Neural cell (in vitro differentiated cells): Measurements from ENCODE around the gene SLC51A. TPM values are rescaled to one million over a fixed set of nuclear protein-coding genes. Genes with fewer than 3 reads are reported as not detected.

ENCODE experiments used
- H2AFZ ChIP-seq: fragments of 200-600, 300-800 bp; sonication (generic), shearing (Covaris generic); 2 replicates; pipeline ENCODE4 v1.6.0; 2014; ENCODE audit warnings: low read depth, mild to moderate bottlenecking, antibody characterized with exemption, low read length, moderate library complexity
- H3F3A ChIP-seq: fragments of 200-600 bp; shearing (Covaris generic); 2 replicates; pipeline ENCODE4 v1.6.1; 2016; ENCODE audit warnings: mild to moderate bottlenecking, moderate library complexity, mixed read lengths, antibody characterized with exemption, low read length; ENCODE audit not compliant: insufficient read depth, poor library complexity, severe bottlenecking
- H3K27ac ChIP-seq: fragments of 200-600, 300-800 bp; sonication (generic), shearing (Covaris generic); 2 replicates; pipeline ENCODE4 v1.5.1; 2014; ENCODE audit warnings: mild to moderate bottlenecking, low read length, moderate library complexity
- H3K27me3 ChIP-seq: fragments of 300-800, 200-600 bp; sonication (generic), shearing (Covaris generic); 2 replicates; pipeline ENCODE4 v1.6.0; 2014; ENCODE audit warnings: mild to moderate bottlenecking, low read depth, low read length, moderate library complexity; ENCODE audit not compliant: insufficient read depth
- H3K36me3 ChIP-seq: fragments of 300-800, 200-600 bp; sonication (generic), shearing (Covaris generic); 2 replicates; pipeline ENCODE4 v1.5.1; 2014; ENCODE audit warnings: mild to moderate bottlenecking, antibody characterized with exemption, low read length, moderate library complexity; ENCODE audit not compliant: insufficient read depth
- H3K4me2 ChIP-seq: fragments of 300-800, 200-600 bp; sonication (generic), shearing (Covaris generic); 2 replicates; pipeline ENCODE4 v1.6.0; 2014; ENCODE audit warnings: mild to moderate bottlenecking, low read length
- H3K4me3 ChIP-seq: fragments of 300-800, 200-600 bp; sonication (generic), shearing (Covaris generic); 2 replicates; pipeline ENCODE4 v1.5.1; 2014; ENCODE audit warnings: mild to moderate bottlenecking, low read length, moderate library complexity
- H3K79me2 ChIP-seq: fragments of 200-600 bp; shearing (Covaris generic); replicated peaks from 2 replicates; pipeline ENCODE4 v1.6.0; 2014; ENCODE audit warnings: mild to moderate bottlenecking, low read length, moderate library complexity; ENCODE audit not compliant: insufficient read depth
- H3K9ac ChIP-seq: fragments of 300-800, 200-600 bp; sonication (generic), shearing (Covaris generic); 2 replicates; pipeline ENCODE4 v1.6.1; 2016; ENCODE audit warnings: mild to moderate bottlenecking, low read length, mixed read lengths
- H3K9me2 ChIP-seq: fragments of 200-600 bp; shearing (Covaris generic); 2 replicates; pipeline ENCODE4 v1.6.1; 2016; ENCODE audit warnings: mild to moderate bottlenecking, low read length, mixed read lengths; ENCODE audit not compliant: insufficient read depth
- H3K9me3 ChIP-seq: fragments of 200-600, 300-800 bp; sonication (generic), shearing (Covaris generic); 2 replicates; pipeline ENCODE4 v1.6.1; 2016; ENCODE audit warnings: mild to moderate bottlenecking, mixed run types, low read length, moderate library complexity, mixed read lengths
- H4K20me1 ChIP-seq: fragments of 200-600 bp; shearing (Covaris generic); 2 replicates; pipeline ENCODE4 v1.6.1; 2016; ENCODE audit warnings: mild to moderate bottlenecking, mixed run types; ENCODE audit not compliant: insufficient read depth
- CTCF ChIP-seq: fragments of 450-650 bp; IDR thresholded peaks from 2 replicates; pipeline ENCODE4 v1.5.1; 2014; ENCODE audit warnings: antibody characterized with exemption, mild to moderate bottlenecking, moderate library complexity; ENCODE audit not compliant: poor library complexity, severe bottlenecking
- EP300 ChIP-seq: fragments of 450-650 bp; conservative IDR thresholded peaks from 2 replicates; pipeline ENCODE4 v1.6.1; 2014; ENCODE audit warnings: antibody characterized with exemption, mild to moderate bottlenecking, moderate library complexity; ENCODE audit not compliant: poor library complexity, severe bottlenecking
- EZH2 ChIP-seq: fragments of 200-600, 300-800 bp; shearing (Covaris generic), sonication (generic); IDR thresholded peaks from 2 replicates; pipeline ENCODE4 v1.6.1; 2014; ENCODE audit warnings: antibody characterized with exemption, low read length, borderline replicate concordance, mild to moderate bottlenecking; ENCODE audit not compliant: insufficient read depth, poor library complexity, severe bottlenecking
- MXI1 ChIP-seq: fragments of 450-650 bp; conservative IDR thresholded peaks from 2 replicates; pipeline ENCODE4 v1.6.1; 2014; ENCODE audit warnings: antibody characterized with exemption, mild to moderate bottlenecking; ENCODE audit not compliant: poor library complexity, severe bottlenecking
- POLR2AphosphoS5 ChIP-seq: IDR thresholded peaks from 2 replicates; pipeline ENCODE4 v1.6.1; 2012
- RAD21 ChIP-seq: fragments of 450-650 bp; conservative IDR thresholded peaks from 2 replicates; pipeline ENCODE4 v1.6.1; 2014; ENCODE audit warnings: antibody characterized with exemption, mild to moderate bottlenecking, moderate library complexity
- REST ChIP-seq: IDR thresholded peaks from 2 replicates; pipeline ENCODE4 v1.6.1; 2012; ENCODE audit warnings: borderline replicate concordance
- SMC3 ChIP-seq: fragments of 450-650 bp; conservative IDR thresholded peaks from 2 replicates; pipeline ENCODE4 v1.6.1; 2014; ENCODE audit warnings: antibody characterized with exemption, mild to moderate bottlenecking, moderate library complexity; ENCODE audit not compliant: poor library complexity
- TAF1 ChIP-seq: IDR thresholded peaks from 2 replicates; pipeline ENCODE4 v1.6.1; 2012; ENCODE audit warnings: low read depth
- polyA plus RNA-seq: library from polyadenylated mRNA; depleted of rRNA; stranded (reverse); fragments of >200 nt; gene quantifications from 2 replicates; pipeline ENCODE4 v1.2.3, GENCODE V29; 2014

Gene SLC51A
- polyA plus RNA-seq, 1 donor from 2014 or later, result not detected

- Histone ChIP-seq H2AFZ (no peak overlapping the region), H3K27me3 (no peaks in the 10 kb centered on the region), H3K4me3 (no peak overlapping the region), H3K27ac (no peak overlapping the region), H3K9me2 (no peaks in the 10 kb centered on the region), H3K9me3 (no peaks in the 10 kb centered on the region), H3F3A (no peaks in the 10 kb centered on the region), H4K20me1 (no peaks in the 10 kb centered on the region), H3K79me2 (no peaks in the 10 kb centered on the region), H3K36me3 (no peaks in the 10 kb centered on the region), H3K4me2 (no peak overlapping the region), H3K9ac (no peak overlapping the region)
- TF ChIP-seq POLR2AphosphoS5 (no peak), EZH2 (no peak), REST (no peak), RAD21 (no peak), MXI1 (no peak), SMC3 (no peak), CTCF (no peak)
Measured at GRCh38 chr3:196270499-196270898, 54.2 kb downstream of the SLC51A start.

GRCh38 chr3:196272826-196273225, 56.5 kb downstream of the SLC51A start:
- H3K36me3 ChIP-seq, result no peaks in the 10 kb centered on the region
- no peaks in the 10 kb centered on the region for H4K20me1 ChIP-seq
- TF ChIP-seq POLR2AphosphoS5 (no peak), EZH2 (no peak), REST (no peak), EP300 (no peak), TAF1 (no peak), CTCF (no peak), SMC3 (no peak), MXI1 (no peak), RAD21 (no peak)
- H3K79me2 ChIP-seq, result no peaks in the 10 kb centered on the region
- H2AFZ ChIP-seq, result no peak overlapping the region
- no peaks in the 10 kb centered on the region for H3K27me3 ChIP-seq
- no peaks in the 10 kb centered on the region for H3K9me3 ChIP-seq
- no peak overlapping the region for H3K9ac ChIP-seq
- no peak overlapping the region for H3K4me3 ChIP-seq
- no peak overlapping the region for H3K4me2 ChIP-seq
- H3F3A ChIP-seq, result no peaks in the 10 kb centered on the region
- no peak overlapping the region for H3K27ac ChIP-seq
- no peaks in the 10 kb centered on the region for H3K9me2 ChIP-seq
